Measurements from ENCODE around the gene UTP14C.

DNA sequence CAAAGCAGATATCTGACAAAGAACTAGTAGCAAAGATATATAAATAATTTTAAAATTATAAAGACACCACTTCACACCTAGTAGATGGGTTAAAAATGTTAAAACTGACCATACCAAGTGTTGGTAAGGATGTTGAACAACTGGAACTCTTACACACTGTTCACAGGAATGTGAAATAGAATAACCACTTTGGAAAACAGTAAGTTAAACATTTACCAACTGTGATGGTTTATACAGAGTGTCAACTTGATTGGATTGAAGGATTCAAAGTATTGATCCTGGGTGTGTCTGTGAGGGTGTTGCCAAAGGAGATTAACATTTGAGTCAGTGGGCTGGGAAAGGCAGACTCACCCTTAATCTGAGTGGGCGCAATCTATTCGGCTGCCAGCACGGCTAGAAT lies 19.2 kb downstream of the UTP14C start:
- TF ChIP-seq, protein P1, sequence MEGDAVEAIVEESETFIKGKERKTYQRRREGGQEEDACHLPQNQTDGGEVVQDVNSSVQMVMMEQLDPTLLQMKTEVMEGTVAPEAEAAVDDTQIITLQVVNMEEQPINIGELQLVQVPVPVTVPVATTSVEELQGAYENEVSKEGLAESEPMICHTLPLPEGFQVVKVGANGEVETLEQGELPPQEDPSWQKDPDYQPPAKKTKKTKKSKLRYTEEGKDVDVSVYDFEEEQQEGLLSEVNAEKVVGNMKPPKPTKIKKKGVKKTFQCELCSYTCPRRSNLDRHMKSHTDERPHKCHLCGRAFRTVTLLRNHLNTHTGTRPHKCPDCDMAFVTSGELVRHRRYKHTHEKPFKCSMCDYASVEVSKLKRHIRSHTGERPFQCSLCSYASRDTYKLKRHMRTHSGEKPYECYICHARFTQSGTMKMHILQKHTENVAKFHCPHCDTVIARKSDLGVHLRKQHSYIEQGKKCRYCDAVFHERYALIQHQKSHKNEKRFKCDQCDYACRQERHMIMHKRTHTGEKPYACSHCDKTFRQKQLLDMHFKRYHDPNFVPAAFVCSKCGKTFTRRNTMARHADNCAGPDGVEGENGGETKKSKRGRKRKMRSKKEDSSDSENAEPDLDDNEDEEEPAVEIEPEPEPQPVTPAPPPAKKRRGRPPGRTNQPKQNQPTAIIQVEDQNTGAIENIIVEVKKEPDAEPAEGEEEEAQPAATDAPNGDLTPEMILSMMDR (IDR thresholded peaks at IDR 0.05; ENCODE audit: extremely low read depth in 1 of 2, insufficient read depth in 1 of 2, low read depth in 1 of 2, low read length in 2 of 2), result no peak
- no peak for TF ChIP-seq EZH2 (IDR thresholded peaks at IDR 0.05; ENCODE audit: borderline replicate concordance, low read depth, low read length, severe bottlenecking)

Measured in endothelial cell of umbilical vein (primary cell).